HL-60 (cell line): Measurements from ENCODE around the gene KLK7.

Experiments used
- DNase-seq, 2 experiments: peaks; one replicate each; pipeline ENCODE4 v3.0.0-alpha.2; 2010 to 2020; ENCODE audit warnings: low read depth in 1 of 2, low spot score in 1 of 2
- H3K27ac ChIP-seq: fragments of 250-450 bp; sonication (Bioruptor Pico); replicated peaks from 2 replicates; pipeline ENCODE4 v1.5.1; 2020; ENCODE audit warnings: mild to moderate bottlenecking, moderate library complexity
- H3K27me3 ChIP-seq: fragments of 250-450 bp; sonication (Bioruptor Pico); 2 replicates; pipeline ENCODE4 v1.5.1; 2021; ENCODE audit warnings: mild to moderate bottlenecking, moderate library complexity; ENCODE audit not compliant: insufficient read depth, poor library complexity, severe bottlenecking
- H3K4me3 ChIP-seq: replicated peaks from 2 replicates; pipeline ENCODE4 v1.5.1; 2011; ENCODE audit warnings: mild to moderate bottlenecking, control low read depth, low read length; ENCODE audit not compliant: insufficient read depth
- GABPA ChIP-seq: IDR thresholded peaks from 2 replicates; pipeline ENCODE4 v1.6.1; 2012; ENCODE audit warnings: low read depth
- POLR2AphosphoS5 ChIP-seq: IDR thresholded peaks from 2 replicates; pipeline ENCODE4 v1.6.1; 2012; ENCODE audit warnings: low read depth
- SPI1 ChIP-seq: IDR thresholded peaks from 2 replicates; pipeline ENCODE4 v1.6.1; 2012; ENCODE audit warnings: low read depth, mild to moderate bottlenecking, borderline replicate concordance
- TF ChIP-seq, protein P1 (sequence below): IDR thresholded peaks from 2 replicates; pipeline ENCODE4 v1.6.1; 2012; ENCODE audit warnings: low read depth; ENCODE audit not compliant: insufficient replicate concordance
- TF ChIP-seq, protein P2 (sequence below): IDR thresholded peaks from one replicate; pipeline ENCODE4 v1.5.1; 2011; ENCODE audit warnings: low read length, control low read depth, inconsistent platforms; ENCODE audit not compliant: insufficient read depth

The KLK7 gene

GRCh38 chr19:50963381-50963780 is 20.3 kb downstream of the KLK7 start:
- H3K27ac ChIP-seq, result no peak overlapping the region
- H3K27me3 ChIP-seq, result no peaks in the 10 kb centered on the region
- TF ChIP-seq GABPA, result no peak
- no peak for TF ChIP-seq SPI1
- TF ChIP-seq, protein P1, sequence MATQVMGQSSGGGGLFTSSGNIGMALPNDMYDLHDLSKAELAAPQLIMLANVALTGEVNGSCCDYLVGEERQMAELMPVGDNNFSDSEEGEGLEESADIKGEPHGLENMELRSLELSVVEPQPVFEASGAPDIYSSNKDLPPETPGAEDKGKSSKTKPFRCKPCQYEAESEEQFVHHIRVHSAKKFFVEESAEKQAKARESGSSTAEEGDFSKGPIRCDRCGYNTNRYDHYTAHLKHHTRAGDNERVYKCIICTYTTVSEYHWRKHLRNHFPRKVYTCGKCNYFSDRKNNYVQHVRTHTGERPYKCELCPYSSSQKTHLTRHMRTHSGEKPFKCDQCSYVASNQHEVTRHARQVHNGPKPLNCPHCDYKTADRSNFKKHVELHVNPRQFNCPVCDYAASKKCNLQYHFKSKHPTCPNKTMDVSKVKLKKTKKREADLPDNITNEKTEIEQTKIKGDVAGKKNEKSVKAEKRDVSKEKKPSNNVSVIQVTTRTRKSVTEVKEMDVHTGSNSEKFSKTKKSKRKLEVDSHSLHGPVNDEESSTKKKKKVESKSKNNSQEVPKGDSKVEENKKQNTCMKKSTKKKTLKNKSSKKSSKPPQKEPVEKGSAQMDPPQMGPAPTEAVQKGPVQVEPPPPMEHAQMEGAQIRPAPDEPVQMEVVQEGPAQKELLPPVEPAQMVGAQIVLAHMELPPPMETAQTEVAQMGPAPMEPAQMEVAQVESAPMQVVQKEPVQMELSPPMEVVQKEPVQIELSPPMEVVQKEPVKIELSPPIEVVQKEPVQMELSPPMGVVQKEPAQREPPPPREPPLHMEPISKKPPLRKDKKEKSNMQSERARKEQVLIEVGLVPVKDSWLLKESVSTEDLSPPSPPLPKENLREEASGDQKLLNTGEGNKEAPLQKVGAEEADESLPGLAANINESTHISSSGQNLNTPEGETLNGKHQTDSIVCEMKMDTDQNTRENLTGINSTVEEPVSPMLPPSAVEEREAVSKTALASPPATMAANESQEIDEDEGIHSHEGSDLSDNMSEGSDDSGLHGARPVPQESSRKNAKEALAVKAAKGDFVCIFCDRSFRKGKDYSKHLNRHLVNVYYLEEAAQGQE, result no peak
- TF ChIP-seq, protein P2, sequence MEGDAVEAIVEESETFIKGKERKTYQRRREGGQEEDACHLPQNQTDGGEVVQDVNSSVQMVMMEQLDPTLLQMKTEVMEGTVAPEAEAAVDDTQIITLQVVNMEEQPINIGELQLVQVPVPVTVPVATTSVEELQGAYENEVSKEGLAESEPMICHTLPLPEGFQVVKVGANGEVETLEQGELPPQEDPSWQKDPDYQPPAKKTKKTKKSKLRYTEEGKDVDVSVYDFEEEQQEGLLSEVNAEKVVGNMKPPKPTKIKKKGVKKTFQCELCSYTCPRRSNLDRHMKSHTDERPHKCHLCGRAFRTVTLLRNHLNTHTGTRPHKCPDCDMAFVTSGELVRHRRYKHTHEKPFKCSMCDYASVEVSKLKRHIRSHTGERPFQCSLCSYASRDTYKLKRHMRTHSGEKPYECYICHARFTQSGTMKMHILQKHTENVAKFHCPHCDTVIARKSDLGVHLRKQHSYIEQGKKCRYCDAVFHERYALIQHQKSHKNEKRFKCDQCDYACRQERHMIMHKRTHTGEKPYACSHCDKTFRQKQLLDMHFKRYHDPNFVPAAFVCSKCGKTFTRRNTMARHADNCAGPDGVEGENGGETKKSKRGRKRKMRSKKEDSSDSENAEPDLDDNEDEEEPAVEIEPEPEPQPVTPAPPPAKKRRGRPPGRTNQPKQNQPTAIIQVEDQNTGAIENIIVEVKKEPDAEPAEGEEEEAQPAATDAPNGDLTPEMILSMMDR, result no peak
- no peak for TF ChIP-seq POLR2AphosphoS5
- no peak for DNase-seq
- no peak overlapping the region for H3K4me3 ChIP-seq

GRCh38 chr19:50962245-50962644 is 21.5 kb downstream of the KLK7 start:
- TF ChIP-seq, protein P2, result no peak
- TF ChIP-seq, protein P1, result no peak
- TF ChIP-seq SPI1 (no peak), POLR2AphosphoS5 (no peak), GABPA (no peak)
- Histone ChIP-seq H3K4me3 (no peak overlapping the region), H3K27ac (no peak overlapping the region), H3K27me3 (no peaks in the 10 kb centered on the region)
- no peak for DNase-seq

DNA sequence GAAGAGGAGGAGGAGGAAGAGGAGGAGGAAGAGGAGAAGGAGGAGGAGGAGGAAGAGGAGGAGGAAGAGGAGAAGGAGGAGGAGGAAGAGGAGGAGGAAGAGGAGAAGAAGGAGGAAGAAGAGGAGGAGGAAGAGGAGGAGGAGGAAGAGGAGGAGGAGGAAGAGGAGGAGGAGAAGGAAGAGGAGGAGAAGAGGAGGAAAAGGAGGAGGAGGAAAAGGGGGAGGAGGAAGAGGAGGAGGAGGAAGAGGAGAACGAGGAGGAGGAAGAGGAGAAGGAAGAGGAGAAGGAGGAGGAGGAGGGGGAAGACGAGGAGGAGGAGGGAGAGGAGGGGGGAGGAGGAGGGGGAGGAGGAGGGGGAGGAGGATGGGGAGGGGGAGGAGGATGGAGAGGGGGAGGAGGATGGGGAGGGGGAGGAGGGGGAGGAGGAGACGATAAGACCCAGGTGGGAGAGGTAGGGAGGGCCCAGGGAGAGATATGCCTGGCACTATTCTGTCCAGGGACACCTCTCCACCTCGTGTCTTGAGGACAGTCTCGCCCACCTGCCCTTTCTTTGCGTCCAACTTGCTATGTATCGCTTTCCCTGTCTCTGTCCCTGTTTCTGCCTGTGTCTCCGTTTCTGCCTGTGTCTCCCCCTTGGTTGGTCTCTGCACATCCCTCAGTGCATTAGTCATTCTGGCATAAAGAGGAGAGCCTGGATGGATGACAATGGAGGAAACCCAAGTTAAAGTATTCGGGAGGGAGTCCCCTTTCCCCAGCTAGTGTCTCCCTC is 23.8 kb downstream of the KLK7 start:
- TF ChIP-seq POLR2AphosphoS5, result no peak
- TF ChIP-seq, protein P2, result no peak
- no peak for TF ChIP-seq SPI1
- TF ChIP-seq GABPA, result no peak
- TF ChIP-seq, protein P1, result no peak
- no peak for DNase-seq
- no peaks in the 10 kb centered on the region for H3K27me3 ChIP-seq
- H3K4me3 ChIP-seq, result no peak overlapping the region
- no peak overlapping the region for H3K27ac ChIP-seq
